ENCODE data around the gene MAGEF1.
"Not testable (repeated sequence)": the region's sequence is repeated elsewhere in the genome, so short reads cannot be mapped to it uniquely, and the experiment has no call there.

MAGEF1 gene

GRCh38 chr3:184742676-184743135 is 30.8 kb upstream of the MAGEF1 start:
- DNase-seq, result no peak

GRCh38 chr3:184741798-184742675 is 30.2 kb upstream of the MAGEF1 start:
- no peak for DNase-seq

DNA sequence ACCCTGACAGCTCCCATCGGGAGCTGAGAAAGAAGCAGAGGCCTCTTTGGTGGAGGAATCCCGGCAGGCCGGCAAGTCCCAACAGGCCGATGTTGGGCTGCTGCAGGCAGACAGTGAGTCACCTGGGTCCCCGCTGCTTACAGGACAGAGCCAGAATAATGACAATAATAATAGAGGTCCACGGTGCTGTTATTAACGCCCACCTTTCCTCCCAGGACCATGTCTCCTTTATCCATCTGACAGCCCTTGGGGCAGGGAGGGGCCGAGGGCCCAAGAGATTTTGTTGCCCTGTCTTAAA is 29.3 kb upstream of the MAGEF1 start:
- no peak for DNase-seq

DNA sequence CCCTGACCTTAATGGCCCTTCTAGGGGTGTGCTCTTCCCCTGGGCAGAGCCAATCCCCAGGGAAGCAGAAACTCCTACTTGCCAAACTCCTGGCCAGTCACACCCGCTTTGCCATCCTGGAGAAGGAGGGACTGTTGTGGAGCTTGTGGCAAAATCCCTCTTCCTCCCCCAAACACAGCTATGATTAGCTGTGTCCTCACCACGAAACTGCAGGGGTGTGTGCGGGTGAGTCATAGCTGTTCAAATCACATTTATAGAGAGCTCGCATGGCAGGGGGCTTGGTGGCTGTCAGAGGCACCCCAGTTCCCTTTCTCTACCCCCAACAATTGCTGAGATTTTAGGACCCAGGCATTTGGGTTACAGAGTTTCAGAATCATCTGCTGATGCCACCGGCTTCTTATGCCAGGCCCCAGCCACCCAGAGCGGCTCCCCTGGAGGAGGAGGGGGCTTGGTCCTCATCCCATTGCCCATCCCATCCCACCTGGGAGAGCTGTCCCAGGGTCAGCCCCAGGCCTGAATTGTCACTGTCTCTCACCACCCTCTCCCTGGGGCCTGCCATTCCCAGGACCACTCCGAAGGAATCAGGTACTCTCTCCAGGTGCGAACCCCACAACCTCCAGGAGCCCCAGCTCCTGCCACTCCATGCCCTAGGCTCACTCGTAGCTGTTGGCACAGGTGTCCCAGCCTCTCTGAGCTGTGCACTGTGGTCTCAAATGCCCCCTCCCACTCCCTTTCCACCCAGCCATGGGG is 28.8 kb upstream of the MAGEF1 start:
- DNase-seq, result no peak

GRCh38 chr3:184739594-184740505 is 28.0 kb upstream of the MAGEF1 start:
- DNase-seq, result no peak

DNA sequence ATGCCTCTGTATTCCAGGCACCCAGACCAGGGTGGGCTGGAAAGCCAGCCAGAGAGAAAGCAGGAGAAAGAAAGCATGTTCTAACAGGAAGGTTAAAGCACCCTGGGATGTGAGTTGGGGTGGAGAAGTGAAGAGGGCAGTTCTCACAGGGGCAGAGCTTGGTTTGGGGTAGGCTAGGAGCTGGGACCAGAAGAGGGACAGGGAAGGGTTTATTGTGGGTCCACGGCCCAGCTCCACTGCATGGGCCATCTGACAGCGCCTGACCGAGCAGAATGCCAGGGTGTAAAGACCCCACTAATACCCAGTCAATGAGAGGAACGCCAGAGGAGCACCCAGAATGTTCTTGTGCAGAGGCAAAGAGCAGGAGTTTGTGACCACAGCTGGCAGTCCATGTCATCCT is 27.1 kb upstream of the MAGEF1 start:
- DNase-seq, result no peak

- no peak for DNase-seq
Measured at GRCh38 chr3:184738506-184738890, 26.6 kb upstream of the MAGEF1 start.

DNA sequence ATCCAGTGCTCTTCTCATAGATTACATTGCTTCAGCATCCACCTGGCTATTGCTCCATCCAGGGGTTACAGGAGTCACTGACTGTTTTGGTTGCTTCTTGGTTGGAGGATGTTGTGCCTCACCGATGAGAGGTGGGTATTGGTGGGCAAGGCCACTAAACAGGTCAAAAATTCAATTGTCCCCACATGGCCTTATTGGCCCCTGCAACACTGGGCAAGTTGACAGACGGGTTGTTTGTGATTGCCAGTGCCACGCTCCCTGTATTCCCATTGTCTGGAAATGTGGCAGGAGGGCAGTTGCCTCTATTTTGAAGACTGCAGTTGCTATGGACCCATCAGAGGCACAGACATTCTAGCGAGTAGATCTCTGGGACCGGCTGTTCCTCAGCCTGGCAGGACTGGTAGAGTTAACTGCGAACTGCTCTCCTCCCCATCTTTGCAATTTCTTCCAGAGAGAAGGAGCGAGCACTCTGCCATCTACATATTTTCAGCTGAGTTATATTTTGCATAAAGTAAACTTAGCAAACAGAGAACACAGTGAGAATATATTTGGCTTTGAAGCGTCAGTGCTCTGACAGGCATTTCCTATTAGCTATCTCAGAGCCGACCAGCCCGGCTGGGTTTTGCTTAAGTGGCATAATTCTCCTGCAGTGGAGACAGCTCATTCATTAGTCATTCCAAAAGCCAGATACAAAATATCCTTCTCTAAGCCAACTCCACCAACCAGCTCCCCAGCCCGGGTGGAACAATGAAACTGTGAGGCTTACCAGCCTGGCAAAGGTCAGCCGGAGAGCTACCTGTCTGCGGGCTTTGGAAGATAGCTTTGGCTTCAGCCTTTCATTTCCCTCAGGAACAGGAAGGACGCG is 26.0 kb upstream of the MAGEF1 start:
- DNase-seq, result no peak

DNA sequence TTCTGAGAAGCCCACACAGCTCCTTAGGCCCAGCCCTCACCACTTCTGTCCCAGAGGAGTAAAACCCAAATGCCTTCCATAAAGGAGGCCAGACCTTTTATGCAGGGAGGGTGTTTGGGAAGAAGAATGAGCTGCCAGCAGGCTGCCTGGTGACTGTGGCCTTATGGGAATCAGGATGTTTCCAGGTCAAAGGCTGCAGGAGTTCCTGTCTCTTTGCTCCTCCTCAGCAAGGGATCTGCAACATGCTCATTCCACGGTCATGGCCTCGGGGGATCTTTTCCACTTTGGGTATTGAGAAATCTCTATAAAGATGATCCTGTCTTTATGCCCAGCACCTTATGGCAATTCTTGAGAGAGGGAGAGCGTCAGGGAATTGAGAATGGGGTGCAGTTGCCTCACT is 25.2 kb upstream of the MAGEF1 start:
- no peak for DNase-seq

DNA sequence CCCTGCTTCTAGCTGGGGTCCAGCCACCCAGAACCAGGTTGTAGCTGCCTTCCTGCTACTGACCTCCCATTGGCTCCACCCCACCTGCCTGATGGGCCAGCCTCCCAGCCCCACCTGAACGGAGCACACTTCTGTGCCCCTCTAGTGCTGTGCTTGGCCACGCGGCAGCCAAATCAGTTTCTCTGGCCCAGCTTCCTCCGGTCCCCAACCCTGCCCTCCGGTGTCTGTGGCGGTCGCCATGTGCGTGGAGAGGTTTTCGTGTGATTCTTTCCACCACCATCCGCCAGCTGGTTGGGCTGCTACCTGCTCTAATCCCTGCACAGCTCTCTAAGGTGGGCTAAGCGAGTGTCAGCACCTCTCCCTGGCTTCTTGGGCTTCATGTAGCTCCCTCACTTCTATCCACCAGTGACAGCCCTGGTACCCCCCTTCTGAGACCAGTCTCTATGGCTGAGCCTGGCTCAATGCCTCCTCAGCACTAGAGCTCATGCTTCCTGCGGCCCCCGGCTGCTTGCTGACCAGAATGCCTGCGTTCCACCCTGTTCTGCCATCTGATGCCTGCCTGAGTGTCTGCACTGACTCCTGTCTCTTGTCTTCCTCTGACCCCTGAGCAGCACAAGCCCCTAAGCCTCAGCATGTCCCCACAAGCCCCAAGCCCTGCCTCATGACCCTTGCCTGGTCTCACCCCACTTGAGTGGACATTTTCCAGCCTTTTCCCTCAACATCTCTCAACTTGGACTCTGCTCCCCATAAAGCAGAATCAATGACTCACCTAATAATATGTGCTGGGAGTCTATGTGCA is 23.2 kb upstream of the MAGEF1 start:
- DNase-seq, result no peak

DNA sequence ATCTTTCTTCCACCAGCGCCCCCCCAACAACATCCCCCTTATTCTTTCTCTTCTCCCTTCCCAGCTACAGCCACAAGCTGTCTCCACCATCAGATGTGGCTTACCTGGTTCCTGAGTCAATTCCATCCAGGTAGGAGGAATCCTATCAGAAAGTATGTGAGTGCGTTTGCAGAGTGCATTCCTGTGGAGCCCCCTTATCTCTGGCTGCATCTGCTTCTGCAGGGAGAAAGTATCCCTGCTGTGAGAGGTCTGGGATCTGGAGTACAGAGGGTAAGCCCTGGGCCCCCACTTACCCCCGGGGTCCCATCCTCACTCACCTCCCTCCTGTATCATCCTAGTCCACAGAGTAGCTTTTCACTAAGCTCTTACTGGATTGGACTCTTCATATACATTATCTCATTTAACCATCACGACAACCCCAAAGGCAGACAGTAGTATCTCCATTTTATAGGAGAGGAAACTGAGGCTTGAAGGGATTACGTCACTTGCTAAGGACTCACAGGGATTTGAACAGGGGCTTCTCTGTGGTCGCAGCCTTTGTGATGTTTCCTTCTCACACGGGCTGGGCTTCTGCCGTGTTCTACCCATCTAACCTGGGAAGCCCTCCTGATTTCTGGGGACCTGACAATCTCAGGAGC is 22.2 kb upstream of the MAGEF1 start:
- no peak for DNase-seq

DNA sequence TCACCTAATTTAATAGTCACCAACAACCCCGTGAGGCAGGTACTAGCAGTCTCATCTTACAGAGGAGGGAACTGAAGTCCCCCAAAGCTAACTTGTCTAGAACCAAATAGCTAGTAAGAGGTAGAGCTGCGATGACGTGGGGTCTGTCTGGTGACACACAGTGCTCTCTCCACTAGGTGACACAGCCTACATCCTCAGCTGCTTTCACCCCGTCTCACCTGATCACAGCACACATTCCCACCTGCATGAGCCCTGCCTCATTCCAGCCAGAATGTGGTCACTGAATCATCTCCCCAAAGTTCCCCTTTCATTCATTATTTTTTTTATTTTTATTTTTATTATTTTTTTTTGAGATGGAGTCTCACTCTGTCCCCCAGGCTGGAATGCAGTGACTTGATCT is 21.3 kb upstream of the MAGEF1 start:
- no peak for DNase-seq

DNA sequence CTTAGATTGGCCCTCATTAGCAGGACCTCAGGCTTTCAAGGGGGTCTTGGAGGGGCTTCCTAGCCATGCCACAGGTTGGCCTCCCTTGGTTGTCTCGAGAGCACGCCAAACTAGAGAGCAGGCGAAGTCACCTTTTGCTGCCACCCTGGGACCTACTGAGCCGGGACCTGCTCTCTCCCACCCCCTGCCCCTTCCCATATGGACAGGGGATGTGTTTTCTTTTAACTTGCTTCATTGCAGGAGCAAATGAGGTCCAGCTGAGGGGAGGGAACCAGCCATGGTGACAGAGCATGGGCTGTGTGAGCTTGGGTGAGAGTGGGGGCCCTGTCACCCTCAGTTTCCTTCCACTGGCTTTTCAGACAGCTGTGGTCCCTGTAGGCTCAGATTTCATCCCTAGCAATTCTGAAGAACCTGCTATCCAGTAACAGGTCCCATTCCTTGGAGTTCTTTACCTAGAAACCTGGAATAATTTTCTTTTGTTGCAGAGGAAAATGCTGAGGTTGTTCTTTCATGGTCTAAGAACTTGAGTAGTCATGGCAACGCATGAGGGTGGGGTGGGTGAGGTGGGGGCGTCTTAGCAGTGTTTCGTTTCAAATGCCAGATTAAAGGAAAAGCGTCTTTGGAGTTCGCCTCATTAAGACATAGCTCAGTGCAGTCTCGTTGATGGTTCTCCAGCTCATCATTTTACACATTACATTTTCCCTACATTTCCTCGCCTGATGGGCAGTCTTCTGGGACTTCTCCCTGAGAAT is 20.1 kb upstream of the MAGEF1 start:
- no peak for DNase-seq

- DNase-seq, result no peak
Measured at GRCh38 chr3:184730924-184731323, 19.1 kb upstream of the MAGEF1 start.

GRCh38 chr3:184729154-184729553 is 17.3 kb upstream of the MAGEF1 start:
- not testable (repeated sequence) for DNase-seq

DNA sequence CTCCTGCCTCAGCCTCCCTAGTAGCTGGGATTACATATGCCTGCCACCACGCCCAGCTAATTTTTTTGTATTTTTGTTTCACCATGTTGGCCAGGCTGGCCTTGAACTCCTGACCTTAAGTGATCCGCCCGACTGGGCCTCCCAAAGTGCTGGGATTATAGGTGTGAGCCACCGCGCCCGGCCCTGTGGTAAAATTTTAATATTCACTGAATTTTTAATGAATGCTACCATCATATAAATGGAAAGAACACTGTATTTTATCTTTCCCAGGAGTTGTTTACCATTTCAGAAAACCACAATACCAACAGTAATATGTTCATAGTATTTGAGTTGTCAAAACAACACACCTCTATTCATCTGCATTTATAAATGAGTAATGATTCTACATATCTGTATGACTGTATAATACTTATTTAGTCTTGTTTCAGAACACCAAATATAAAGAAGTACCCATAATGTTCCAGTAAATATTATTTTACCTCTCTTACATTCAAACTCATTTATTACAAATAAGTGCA is 16.2 kb upstream of the MAGEF1 start:
- no peak for DNase-seq

- peak; percentile 28 for DNase-seq
Measured at GRCh38 chr3:184727357-184728009, 15.6 kb upstream of the MAGEF1 start.

GRCh38 chr3:184726497-184726896 is 14.6 kb upstream of the MAGEF1 start:
- DNase-seq, result no peak

GRCh38 chr3:184725176-184725719 is 13.4 kb upstream of the MAGEF1 start:
- no peak for DNase-seq

All from central memory CD4-positive, alpha-beta T cell (primary cell).